Nucleus accumbens (tissue), 56 donors: ENCODE measurements around the gene PDE8B.

ENCODE experiments used
- DNase-seq, 56 donors: peaks; one replicate each; lab custom pipeline; 2025; lab: John Stamatoyannopoulos, UW

PDE8B gene

GRCh38 chr5:77229887-77230286 lies 19.4 kb downstream of the PDE8B start:
- no peak for DNase-seq

DNA sequence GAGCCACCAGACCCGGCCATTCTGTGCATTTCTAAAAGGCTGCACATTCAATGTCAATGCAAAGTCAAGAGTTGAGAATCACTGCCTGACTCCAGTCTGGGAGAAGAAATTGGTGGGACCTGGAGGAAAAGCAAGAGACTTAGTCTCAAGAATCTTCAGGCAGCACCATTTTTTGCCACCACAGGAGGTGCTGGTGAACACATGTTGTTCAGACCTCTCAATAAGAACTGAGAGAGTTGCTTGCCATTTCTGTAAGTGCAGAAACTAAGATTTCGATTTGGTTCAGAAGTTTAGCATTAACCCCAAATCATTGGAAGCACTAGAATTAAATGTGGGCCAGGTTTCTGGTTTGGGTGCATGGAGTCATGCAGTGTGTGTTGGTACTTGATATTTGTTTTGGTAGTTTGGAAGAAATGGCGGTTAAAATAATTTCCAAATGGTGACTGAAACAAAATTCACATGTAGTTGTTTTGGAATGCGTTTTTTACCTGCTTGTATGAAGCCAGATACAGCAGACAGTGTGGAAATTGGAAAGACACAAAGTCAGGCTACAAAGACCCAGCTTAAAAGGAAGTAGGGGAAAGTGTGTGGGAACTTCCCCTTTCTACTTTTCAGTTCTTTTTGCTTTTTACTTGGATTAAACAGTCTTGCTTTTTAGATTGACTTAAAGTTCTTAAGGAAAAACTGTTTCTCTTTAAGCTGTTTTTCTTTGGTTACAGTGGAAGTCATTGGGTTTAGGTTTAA lies 20.4 kb downstream of the PDE8B start:
- no peak for DNase-seq

DNA sequence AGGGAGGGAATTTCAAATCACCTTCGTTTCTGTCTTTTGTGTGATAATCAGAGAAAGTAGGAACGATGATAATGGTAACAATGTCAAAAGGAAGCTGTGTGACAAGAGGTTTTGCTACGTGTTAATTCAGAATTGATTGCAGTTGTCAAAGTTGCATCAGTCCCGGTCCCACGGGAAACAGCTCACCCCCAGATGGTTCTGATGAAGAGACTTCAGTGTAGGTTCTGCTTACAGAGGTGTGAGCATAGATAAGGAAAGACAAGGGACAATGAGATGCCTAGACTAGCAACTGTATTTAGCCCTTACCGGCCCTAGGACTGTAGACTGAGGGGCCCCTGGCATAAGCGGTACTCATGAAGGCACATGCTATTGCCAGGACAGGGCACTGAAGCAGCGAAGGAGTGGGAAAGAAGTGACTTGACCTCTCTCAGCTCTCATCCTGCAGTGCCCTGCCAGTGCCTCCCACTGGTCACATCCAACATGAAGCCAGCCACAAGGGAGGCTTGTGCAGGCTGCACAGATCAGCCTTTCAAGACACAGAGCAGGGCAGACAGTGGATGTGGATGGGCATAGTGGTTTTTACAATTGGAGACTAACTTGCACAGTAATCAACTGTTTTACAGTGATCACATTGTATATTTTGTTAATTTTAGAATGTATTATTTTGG lies 21.1 kb downstream of the PDE8B start:
- DNase-seq, result peak in 7 of 56 donors; percentile 4 to 20 (median 10)

- DNase-seq, result peak in 6 of 56 donors; percentile 11 to 26 (median 19)
These were observed 22.3 kb downstream of the PDE8B start for GRCh38 chr5:77232574-77233358.

DNA sequence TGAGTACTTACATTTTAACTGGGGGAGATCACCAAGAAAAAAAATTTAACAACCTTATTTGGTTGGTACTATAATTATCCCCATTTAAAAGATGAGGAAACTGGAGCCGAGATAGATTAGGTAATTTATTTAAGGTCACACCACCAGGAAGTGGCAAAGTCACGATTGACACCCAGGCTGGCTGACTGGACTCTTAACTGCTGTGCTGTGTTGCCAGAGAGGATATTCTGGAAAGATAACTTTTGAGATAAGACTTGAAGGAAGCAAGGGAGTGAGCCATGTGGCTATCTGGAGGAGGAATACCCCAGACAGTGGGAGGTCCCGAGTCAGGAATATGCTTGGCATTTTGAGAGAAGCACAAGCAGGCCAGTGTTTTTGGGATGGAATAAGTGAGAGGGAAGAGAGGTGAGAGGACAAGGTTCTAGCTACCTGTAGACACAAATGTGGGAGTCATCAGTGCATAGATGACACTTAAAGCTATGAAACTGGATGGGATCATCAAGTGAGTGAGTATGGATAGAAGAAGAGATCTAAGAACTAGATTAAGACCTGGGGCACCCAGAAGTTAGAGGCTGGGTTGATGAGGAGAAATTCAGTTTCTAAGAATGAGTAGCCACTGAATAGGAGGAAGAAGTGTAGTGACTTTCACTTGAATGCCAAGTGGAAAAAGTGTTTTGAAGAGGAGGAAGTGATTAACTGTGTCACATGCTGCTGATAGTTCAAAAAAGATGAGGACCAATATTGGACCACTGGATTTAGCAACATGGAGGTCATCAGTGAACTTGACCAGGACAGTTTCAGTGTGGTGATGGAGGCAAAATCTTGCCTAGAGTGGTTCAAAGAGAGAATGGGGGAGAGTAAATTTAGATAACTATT lies 25.6 kb downstream of the PDE8B start:
- no peak for DNase-seq

DNA sequence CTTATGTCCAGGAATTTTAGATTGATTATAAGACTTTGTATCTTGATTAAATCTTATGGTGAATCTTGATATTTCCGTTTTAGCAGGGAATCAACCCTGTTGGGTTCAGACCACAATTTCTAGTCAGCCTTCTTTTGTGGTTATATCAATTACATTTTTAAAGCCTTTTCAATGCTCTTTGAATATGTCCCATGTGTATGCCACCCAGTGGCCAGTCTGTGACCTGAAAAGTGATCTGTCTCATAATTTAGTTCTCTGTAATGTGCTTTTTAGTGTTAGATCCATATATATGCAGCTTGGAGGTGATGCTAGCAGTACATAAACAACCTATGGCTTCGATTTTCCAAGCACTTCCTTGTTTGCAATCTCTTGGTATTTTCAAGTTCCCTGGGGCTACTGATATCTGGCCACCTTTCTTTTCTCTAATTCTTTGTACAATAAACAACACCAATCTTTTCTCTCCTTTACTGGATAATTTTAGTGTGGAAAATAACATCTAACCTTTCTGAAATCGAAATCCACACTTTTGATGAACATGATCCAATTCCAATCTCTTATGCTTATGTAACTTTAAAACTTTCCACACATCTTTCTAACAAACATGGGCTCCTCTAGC lies 28.8 kb downstream of the PDE8B start:
- peak in 1 of 56 donors; percentile 22 for DNase-seq

GRCh38 chr5:77241444-77241843 lies 31.0 kb downstream of the PDE8B start:
- DNase-seq, result no peak

DNA sequence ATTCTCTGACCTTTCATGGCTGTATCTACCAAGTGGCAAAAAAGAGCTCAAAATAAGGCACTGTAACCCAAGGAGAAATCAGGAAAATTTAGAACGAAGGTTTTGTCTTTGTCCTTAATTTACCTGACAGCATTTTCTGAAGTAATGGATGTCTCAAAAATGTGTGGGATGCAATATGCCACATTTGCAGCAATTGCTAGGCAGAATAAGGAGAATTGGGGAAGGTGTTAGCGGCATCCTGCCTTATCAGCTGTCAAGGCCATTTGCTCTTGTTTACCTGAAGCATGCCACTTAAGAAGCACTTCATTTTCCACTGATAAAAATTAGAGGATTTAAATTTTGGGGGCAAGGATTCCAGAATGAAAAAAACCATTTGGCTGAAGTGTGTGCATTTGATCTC lies 39.0 kb downstream of the PDE8B start:
- DNase-seq, result peak in 1 of 56 donors; percentile 10

GRCh38 chr5:77250021-77250420 lies 39.5 kb downstream of the PDE8B start:
- no peak for DNase-seq

DNA sequence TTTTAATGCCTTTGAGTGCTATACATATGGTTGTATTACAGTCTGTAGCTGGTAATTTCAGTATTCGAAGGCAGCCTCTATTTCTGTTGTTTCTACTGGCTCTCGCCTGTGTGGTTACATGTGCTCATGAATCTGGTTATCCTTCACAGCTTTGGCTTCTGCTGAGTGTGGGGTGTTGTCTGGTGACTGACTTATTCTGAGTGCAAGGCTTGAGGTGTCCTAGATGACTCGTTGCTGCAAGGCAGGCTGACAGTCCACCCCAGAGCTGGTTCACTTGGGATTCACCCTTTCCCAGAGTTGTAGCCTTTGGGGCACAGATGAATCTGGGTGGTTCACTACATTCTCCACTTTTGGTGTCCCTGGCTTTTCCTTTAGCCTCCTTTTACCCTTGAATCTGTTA lies 41.4 kb downstream of the PDE8B start:
- no peak for DNase-seq

DNA sequence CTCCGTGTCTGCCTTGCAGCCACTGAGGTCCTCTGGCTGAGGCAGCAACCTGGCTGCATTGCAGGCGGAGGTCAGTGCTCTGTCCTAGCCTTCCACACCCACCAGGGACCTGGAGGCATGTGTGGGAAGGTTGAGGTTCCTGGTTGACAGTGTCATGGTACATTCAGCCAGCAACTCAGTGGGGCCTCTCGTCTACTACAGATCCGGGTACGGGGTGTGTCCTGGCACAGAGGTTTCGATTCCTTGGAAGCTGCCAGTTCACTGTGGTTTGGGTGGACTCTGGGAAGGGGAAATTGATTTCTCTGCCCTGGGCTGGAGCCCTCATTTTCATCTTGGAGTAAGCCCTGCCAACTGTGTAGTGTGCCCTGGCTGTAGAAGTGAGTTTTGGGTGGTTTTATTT lies 45.1 kb downstream of the PDE8B start:
- DNase-seq, result no peak

DNA sequence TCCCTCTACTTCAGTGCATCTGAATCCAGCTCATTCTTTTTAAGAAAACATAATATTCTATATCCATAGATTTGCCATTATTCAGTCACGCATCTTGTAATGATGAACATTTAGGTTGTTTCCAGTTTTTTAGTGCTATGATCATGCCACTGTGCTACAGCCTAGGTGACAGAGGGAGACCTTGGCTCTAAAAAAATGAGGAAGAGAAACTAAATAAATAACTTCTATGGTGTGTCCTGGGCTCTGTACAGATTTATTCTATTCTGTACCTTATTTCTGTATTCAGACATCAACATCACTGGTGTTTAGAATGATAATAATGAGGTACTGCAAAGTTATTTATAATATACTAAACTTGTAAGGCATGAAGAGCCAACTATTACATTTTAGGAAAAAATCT lies 45.9 kb downstream of the PDE8B start:
- DNase-seq, result no peak

DNA sequence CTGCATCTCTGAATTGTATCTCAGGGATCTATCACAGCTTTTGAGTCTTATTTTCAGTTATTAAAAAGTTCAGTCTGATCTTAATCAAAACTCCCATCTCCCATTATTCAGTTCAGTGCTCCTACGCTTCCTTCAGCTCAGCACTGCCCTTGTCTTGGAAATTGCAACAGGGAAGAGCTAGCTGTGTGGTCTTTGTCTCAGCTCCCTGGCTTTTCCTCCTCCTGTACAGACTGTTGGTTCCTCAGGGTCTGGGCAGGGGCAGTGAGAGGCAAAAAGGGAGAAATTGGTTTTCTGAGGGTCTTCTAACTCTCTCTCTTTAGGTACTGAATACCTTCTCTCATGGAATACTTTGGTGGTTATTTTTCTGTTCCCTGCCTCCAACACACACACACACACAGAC lies 48.2 kb downstream of the PDE8B start:
- DNase-seq, result no peak

DNA sequence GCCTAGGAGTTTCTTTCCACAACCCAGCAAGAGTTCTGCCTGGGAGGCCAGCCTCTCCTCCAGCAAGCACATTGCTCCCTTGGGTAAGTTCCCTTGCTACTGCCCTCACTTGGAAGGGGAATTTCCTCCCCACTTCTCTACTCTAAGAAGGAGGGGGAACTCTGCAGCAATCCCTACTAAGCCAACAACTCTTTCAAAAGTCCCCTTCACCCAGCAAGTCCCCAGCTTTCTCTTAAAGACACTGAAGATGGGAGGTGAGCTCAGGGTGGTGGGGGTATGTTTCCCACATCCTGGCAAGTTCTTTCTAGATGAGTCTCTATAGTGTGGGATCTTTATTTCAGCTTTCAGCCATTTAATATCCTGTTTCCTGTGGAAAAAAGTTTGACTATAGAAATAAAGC lies 49.0 kb downstream of the PDE8B start:
- DNase-seq, result no peak

- DNase-seq, result no peak
These were observed 52.2 kb downstream of the PDE8B start for GRCh38 chr5:77262697-77263096.

DNA sequence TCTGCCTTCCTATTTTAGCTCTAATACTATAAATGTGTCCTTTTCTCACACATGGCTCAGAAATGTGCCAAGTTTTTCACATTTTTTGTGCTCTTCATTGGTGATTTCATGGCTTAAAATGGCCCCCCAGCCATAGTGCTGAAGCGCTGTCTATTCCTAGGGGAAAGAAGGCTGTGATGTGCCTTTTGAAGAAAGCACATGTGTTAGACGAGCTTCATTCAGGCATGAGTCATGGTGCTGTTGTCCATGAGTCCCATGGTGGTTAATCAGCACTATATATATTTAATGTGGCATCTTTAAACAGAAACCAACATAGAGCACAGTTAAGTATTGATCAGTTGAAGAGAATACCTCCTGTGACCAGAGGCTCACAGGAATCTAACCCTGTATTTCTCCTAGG lies 55.8 kb downstream of the PDE8B start:
- DNase-seq, result no peak

GRCh38 chr5:77267496-77267895 lies 57.0 kb downstream of the PDE8B start:
- no peak for DNase-seq

DNA sequence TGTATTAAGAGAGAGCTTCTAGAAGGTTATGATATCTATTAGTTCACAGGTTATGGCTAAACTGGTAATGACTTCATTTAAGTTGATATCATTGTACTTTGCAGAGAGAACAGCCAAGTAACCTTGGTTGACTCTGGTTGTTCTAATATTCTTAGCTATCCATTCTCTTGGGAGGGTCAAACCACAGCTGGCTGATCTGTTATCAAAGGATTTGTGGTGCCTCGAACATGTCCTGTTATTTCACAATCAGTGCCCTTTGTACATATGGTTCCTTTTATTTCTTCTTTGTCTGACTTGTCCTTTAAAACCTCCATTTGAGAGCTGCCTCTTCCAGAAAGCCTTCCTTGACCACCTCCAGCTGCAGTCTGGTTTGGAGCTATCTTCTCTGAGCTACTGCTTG lies 61.7 kb downstream of the PDE8B start:
- no peak for DNase-seq

GRCh38 chr5:77277759-77278158 lies 67.3 kb downstream of the PDE8B start:
- DNase-seq, result no peak

GRCh38 chr5:77280036-77280435 lies 69.6 kb downstream of the PDE8B start:
- DNase-seq, result no peak
